ENCODE measurements around the gene UMOD.

Gene UMOD

GRCh38 chr16:20353379-20353778, 864 bp upstream of the UMOD start:
- Histone ChIP-seq H3K4me1 (ENCODE audit: control insufficient read depth, insufficient read depth, low read length) (no peaks in the 10 kb centered on the region), H3K27ac (ENCODE audit: low read depth, low read length) (no peak overlapping the region), H3K36me3 (ENCODE audit: control insufficient read depth, insufficient read depth, low read length) (no peaks in the 10 kb centered on the region), H3K27me3 (ENCODE audit: control insufficient read depth, insufficient read depth, low read length) (no peaks in the 10 kb centered on the region), H3K9ac (ENCODE audit: low read length) (no peak overlapping the region), H3K4me3 (ENCODE audit: low read length) (no peak overlapping the region)

DNA sequence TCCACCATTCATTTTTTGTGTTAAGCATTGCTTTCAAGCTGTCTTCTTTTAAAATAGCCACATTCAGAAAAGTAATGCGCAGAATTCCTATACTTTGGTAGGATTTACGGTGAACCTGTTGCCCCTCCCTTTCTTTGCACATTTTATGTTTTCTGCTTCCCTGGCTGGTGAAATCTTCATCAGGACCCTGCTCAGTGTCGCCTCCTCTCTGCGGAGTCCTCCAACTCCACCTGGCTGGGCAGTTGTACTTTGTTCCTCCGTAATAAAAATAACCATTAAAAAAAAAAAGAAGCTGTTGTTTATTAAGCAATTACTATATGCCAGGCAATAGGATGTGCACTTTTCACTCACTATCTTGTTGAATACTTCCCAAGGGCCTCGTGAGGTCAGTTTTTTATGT, 2.9 kb downstream of the UMOD start:
- Histone ChIP-seq H3K4me3 (ENCODE audit: low read length) (no peak overlapping the region), H3K4me1 (ENCODE audit: control insufficient read depth, insufficient read depth, low read length) (no peaks in the 10 kb centered on the region), H3K27me3 (ENCODE audit: control insufficient read depth, insufficient read depth, low read length) (no peaks in the 10 kb centered on the region), H3K36me3 (ENCODE audit: control insufficient read depth, insufficient read depth, low read length) (no peaks in the 10 kb centered on the region), H3K9ac (ENCODE audit: low read length) (no peak overlapping the region), H3K27ac (ENCODE audit: low read depth, low read length) (no peak overlapping the region)

GRCh38 chr16:20348365-20349185, 3.9 kb downstream of the UMOD start:
- Histone ChIP-seq H3K4me3 (ENCODE audit: low read length) (no peak overlapping the region), H3K9ac (ENCODE audit: low read length) (no peak overlapping the region), H3K4me1 (ENCODE audit: control insufficient read depth, insufficient read depth, low read length) (no peaks in the 10 kb centered on the region), H3K27me3 (ENCODE audit: control insufficient read depth, insufficient read depth, low read length) (no peaks in the 10 kb centered on the region), H3K36me3 (ENCODE audit: control insufficient read depth, insufficient read depth, low read length) (no peaks in the 10 kb centered on the region), H3K27ac (ENCODE audit: low read depth, low read length) (no peak overlapping the region)

GRCh38 chr16:20347666-20348364, 4.7 kb downstream of the UMOD start:
- H3K4me3 ChIP-seq (ENCODE audit: low read length), result no peak overlapping the region

DNA sequence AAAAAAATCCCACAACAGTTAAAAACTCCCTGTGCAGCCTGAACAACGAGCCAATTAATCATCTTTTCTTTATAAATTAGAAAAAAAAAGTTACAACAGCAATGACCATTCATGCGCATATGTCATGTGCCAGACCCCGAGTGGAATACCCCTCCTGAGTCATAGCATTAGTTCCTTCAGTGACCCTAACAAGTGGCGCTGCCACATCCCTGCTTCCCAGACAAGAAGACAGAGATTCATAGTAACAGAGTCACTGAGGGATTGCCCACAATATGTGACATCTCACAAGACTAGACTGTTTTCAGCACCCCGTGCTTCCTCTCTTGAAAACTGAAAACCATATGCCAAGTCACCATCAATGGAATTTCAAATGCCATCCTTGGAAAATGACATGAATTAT, 7.9 kb downstream of the UMOD start:
- Histone ChIP-seq H3K27ac (ENCODE audit: low read depth, low read length) (no peak overlapping the region), H3K27me3 (ENCODE audit: control insufficient read depth, insufficient read depth, low read length) (no peaks in the 10 kb centered on the region), H3K36me3 (ENCODE audit: control insufficient read depth, insufficient read depth, low read length) (no peaks in the 10 kb centered on the region), H3K9ac (ENCODE audit: low read length) (no peak overlapping the region), H3K4me1 (ENCODE audit: control insufficient read depth, insufficient read depth, low read length) (no peaks in the 10 kb centered on the region), H3K4me3 (ENCODE audit: low read length) (no peak overlapping the region)

More at GRCh38 chr16:20347666-20348364, 4.7 kb downstream of the UMOD start:
- Histone ChIP-seq H3K9ac (ENCODE audit: low read length) (no peak overlapping the region), H3K36me3 (ENCODE audit: control insufficient read depth, insufficient read depth, low read length) (no peaks in the 10 kb centered on the region), H3K27me3 (ENCODE audit: control insufficient read depth, insufficient read depth, low read length) (no peaks in the 10 kb centered on the region), H3K4me1 (ENCODE audit: control insufficient read depth, insufficient read depth, low read length) (no peaks in the 10 kb centered on the region), H3K27ac (ENCODE audit: low read depth, low read length) (no peak overlapping the region)

DNA sequence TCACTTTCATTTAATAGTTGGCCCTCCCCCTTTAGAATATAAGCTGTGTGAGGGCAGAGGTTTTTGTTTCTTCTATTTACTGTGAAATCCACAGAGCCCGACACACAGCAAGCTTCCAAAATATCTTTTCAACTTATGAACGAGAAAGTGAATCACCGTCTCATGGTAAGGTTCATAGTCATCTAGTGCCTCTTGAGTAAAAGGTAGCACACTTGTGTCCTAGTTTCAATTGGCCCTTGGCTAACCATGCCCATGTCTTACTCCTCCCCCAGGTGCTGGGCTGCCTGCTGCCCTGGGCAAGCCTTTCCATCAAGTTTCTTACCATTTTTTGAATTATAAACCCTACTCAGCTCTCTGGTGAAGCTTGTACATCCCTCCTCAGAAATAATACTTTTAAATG, 12.8 kb downstream of the UMOD start:
- H3K4me1 ChIP-seq (ENCODE audit: control insufficient read depth, insufficient read depth, low read length), result no peaks in the 10 kb centered on the region
- no peak overlapping the region for H3K27ac ChIP-seq (ENCODE audit: low read depth, low read length)
- no peaks in the 10 kb centered on the region for H3K36me3 ChIP-seq (ENCODE audit: control insufficient read depth, insufficient read depth, low read length)
- H3K9ac ChIP-seq (ENCODE audit: low read length), result no peak overlapping the region
- no peaks in the 10 kb centered on the region for H3K27me3 ChIP-seq (ENCODE audit: control insufficient read depth, insufficient read depth, low read length)
- no peak overlapping the region for H3K4me3 ChIP-seq (ENCODE audit: low read length)

- H3K27ac ChIP-seq (ENCODE audit: low read depth, low read length), result no peak overlapping the region
- no peaks in the 10 kb centered on the region for H3K27me3 ChIP-seq (ENCODE audit: control insufficient read depth, insufficient read depth, low read length)
- no peak overlapping the region for H3K9ac ChIP-seq (ENCODE audit: low read length)
- no peak overlapping the region for H3K4me3 ChIP-seq (ENCODE audit: low read length)
- H3K4me1 ChIP-seq (ENCODE audit: control insufficient read depth, insufficient read depth, low read length), result no peaks in the 10 kb centered on the region
- no peaks in the 10 kb centered on the region for H3K36me3 ChIP-seq (ENCODE audit: control insufficient read depth, insufficient read depth, low read length)
Observed at GRCh38 chr16:20336955-20337354, 15.6 kb downstream of the UMOD start.

DNA sequence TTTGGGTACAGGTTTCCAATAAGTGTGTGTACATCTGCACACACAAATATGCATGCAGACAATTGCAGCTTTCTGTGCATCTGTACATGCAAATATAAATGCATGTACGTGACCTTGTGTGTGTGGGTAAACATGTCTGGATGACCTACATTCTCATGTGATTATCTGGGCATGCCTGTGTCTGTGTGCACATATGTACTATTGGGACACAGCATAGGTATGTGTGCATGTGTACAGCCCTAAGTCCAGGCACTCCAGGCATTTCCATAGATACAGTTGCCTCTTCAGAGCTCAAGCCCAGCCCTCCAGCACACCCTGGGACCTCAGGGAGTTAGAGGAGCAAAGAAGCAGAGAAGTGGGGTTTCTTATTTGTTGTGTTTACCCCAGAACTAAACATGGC, 18.1 kb downstream of the UMOD start:
- Histone ChIP-seq H3K9ac (ENCODE audit: low read length) (no peak overlapping the region), H3K36me3 (ENCODE audit: control insufficient read depth, insufficient read depth, low read length) (no peaks in the 10 kb centered on the region), H3K4me3 (ENCODE audit: low read length) (no peak overlapping the region), H3K27me3 (ENCODE audit: control insufficient read depth, insufficient read depth, low read length) (no peaks in the 10 kb centered on the region), H3K27ac (ENCODE audit: low read depth, low read length) (no peak overlapping the region), H3K4me1 (ENCODE audit: control insufficient read depth, insufficient read depth, low read length) (no peaks in the 10 kb centered on the region)

DNA sequence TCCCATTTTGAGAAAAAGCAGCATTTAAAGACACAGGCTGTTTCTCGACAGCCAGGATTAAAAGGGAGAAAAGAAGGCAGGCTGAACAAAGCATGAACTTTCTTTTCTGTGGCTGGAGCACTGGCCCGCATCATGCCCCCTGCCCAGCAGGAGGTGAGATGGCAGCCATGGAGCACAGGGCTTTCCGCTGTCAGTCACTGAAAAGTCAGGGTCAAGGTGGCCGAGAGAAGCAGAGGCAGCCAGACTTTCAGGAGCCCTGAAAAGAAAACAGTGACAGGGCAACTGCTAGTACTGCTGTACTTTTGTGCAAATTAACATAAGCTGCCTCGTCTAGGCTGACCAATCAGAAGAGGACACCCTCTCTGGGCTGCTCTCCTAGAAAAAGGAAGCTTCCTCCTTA, 19.4 kb downstream of the UMOD start:
- no peaks in the 10 kb centered on the region for H3K36me3 ChIP-seq (ENCODE audit: control insufficient read depth, insufficient read depth, low read length)
- no peak overlapping the region for H3K9ac ChIP-seq (ENCODE audit: low read length)
- no peaks in the 10 kb centered on the region for H3K4me1 ChIP-seq (ENCODE audit: control insufficient read depth, insufficient read depth, low read length)
- H3K27me3 ChIP-seq (ENCODE audit: control insufficient read depth, insufficient read depth, low read length), result no peaks in the 10 kb centered on the region
- H3K4me3 ChIP-seq (ENCODE audit: low read length), result no peak overlapping the region
- H3K27ac ChIP-seq (ENCODE audit: low read depth, low read length), result no peak overlapping the region

GRCh38 chr16:20332411-20332810, 20.1 kb downstream of the UMOD start:
- H3K9ac ChIP-seq (ENCODE audit: low read length), result no peak overlapping the region
- H3K27ac ChIP-seq (ENCODE audit: low read depth, low read length), result no peak overlapping the region
- H3K36me3 ChIP-seq (ENCODE audit: control insufficient read depth, insufficient read depth, low read length), result no peaks in the 10 kb centered on the region
- H3K27me3 ChIP-seq (ENCODE audit: control insufficient read depth, insufficient read depth, low read length), result no peaks in the 10 kb centered on the region
- H3K4me1 ChIP-seq (ENCODE audit: control insufficient read depth, insufficient read depth, low read length), result no peaks in the 10 kb centered on the region
- H3K4me3 ChIP-seq (ENCODE audit: low read length), result no peak overlapping the region

DNA sequence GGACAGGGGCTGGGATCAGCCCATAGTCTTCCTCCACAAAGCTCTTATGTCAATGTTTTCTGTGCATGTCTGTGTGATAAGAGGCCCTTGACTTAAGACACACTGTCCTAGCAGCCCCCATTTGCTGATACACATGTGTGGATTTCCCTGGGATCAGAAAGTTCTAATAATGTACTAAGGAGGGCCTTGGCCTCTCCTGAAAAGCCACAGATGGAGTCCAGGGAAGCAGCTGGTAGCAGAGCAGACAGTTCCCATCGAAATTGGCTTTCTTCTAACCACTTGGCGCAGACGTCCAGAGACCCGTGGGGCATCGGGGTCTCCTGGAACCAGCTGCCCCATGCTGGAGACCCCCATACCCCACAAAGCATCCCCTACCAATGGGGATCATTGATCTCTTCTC, 20.9 kb downstream of the UMOD start:
- H3K36me3 ChIP-seq (ENCODE audit: control insufficient read depth, insufficient read depth, low read length), result no peaks in the 10 kb centered on the region
- H3K9ac ChIP-seq (ENCODE audit: low read length), result no peak overlapping the region
- H3K27me3 ChIP-seq (ENCODE audit: control insufficient read depth, insufficient read depth, low read length), result no peaks in the 10 kb centered on the region
- no peaks in the 10 kb centered on the region for H3K4me1 ChIP-seq (ENCODE audit: control insufficient read depth, insufficient read depth, low read length)
- H3K4me3 ChIP-seq (ENCODE audit: low read length), result no peak overlapping the region
- H3K27ac ChIP-seq (ENCODE audit: low read depth, low read length), result no peak overlapping the region

GRCh38 chr16:20329392-20330138, 22.9 kb downstream of the UMOD start:
- Histone ChIP-seq H3K4me1 (ENCODE audit: control insufficient read depth, insufficient read depth, low read length) (no peaks in the 10 kb centered on the region), H3K27ac (ENCODE audit: low read depth, low read length) (no peak overlapping the region), H3K27me3 (ENCODE audit: control insufficient read depth, insufficient read depth, low read length) (no peaks in the 10 kb centered on the region)

More at GRCh38 chr16:20329392-20330138, 22.9 kb downstream of the UMOD start:
- Histone ChIP-seq H3K9ac (ENCODE audit: low read length) (no peak overlapping the region), H3K36me3 (ENCODE audit: control insufficient read depth, insufficient read depth, low read length) (no peaks in the 10 kb centered on the region), H3K4me3 (ENCODE audit: low read length) (no peak overlapping the region)
